Stimulated activated CD4-positive, alpha-beta T cell treated with anti-CD3 and anti-CD28 coated beads, Interleukin-1b, Interleukin-23, amount 100 ng/mL, for 1 hour (primary cell): ENCODE data around the gene SH3PXD2A.

Experiments used
- DNase-seq, 2 donors: peaks; one replicate each; pipeline ENCODE4 v3.0.0-alpha.2; 2020; ENCODE audit warnings: low read depth in 2 of 2

Gene SH3PXD2A

DNA sequence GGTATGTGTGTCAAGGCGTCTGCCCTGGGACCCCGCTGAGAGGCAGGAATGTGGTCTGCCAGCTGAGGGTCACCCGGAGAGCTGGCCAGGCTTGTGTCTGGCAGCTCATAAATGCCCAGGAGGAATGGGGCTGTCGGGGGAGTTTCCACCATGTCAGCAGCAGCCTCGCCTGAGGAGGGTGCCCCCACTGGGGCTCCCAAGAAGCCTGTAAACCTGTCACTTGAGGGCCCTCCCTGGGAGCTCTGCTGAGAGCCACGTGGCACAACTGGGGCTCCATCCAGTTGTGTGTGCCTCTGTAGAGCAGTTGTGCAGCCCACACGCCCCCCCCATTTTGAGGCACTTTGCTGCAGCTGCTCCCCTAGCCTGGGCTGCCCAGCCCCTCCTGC is 291.3 kb downstream of the SH3PXD2A start:
- DNase-seq: no peak

GRCh38 chr10:103563231-103564115 is 291.9 kb downstream of the SH3PXD2A start:
- DNase-seq: no peak

DNA sequence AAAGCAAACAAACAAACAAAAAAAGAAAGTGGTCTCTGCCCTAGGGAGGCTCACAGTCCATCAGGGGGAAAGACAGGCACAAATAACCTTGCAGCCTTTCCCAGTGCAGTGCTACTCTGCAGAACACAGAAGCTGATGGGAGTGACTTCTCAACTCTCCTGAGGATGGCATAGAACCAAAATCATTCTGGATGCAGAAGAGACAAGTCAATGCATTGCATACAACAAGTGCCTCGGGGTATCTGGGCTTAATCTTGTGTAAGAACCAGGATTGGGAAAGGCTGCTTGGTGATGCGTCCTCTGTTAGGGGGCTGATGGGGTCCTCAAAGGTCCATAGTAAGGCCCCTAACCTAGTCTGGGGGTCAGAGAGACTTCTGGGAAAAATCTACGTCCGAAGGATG is 293.0 kb downstream of the SH3PXD2A start:
- DNase-seq: no peak

- DNase-seq: no peak
Measured at GRCh38 chr10:103560886-103561285, 294.5 kb downstream of the SH3PXD2A start.

DNA sequence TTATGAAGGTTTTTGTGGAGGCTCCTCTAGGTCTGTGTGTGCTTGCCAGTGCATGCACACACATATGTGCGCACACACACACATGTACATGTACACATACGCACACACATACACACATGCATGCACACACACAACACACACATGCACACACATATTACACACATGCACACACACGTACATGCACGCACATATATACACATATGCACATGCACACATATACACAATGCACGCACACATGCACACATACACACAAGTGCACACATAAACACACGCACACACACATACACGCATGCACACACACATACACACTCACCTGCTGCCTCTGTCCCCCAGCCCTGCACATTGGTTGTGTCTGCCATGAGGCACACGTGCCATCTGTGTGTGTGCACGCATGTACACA is 295.6 kb downstream of the SH3PXD2A start:
- no peak for DNase-seq

DNA sequence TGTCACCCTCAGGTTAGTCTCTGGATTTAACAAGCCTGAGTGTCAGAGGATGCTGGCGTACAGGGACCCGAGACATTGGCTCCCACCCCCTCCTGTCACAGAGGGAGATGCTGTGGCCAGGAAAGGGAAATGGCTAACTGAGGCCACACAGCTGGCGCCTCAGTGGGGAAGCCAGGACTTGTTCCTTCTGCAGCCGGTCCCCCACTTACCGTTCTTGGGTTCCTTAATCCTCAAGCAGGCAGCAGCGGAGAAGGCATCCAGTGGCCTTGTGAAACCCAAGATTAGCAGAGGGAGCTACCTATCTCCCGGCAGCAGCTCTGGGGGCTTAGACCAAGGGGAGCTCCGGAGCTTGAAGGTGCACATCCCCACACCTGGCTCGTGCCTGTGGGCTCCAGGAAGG is 296.5 kb downstream of the SH3PXD2A start:
- DNase-seq: no peak

GRCh38 chr10:103557455-103557854 is 297.9 kb downstream of the SH3PXD2A start:
- no peak for DNase-seq

GRCh38 chr10:103556383-103557007 is 298.9 kb downstream of the SH3PXD2A start:
- no peak for DNase-seq

- no peak for DNase-seq
Measured at GRCh38 chr10:103555712-103556111, 299.7 kb downstream of the SH3PXD2A start.

GRCh38 chr10:103555325-103555649 is 300.1 kb downstream of the SH3PXD2A start:
- no peak for DNase-seq

GRCh38 chr10:103554488-103555324 is 300.7 kb downstream of the SH3PXD2A start:
- DNase-seq: no peak

- no peak for DNase-seq
Measured at GRCh38 chr10:103553743-103554487, 301.5 kb downstream of the SH3PXD2A start.

- DNase-seq: no peak
Measured at GRCh38 chr10:103552856-103553742, 302.3 kb downstream of the SH3PXD2A start.

DNA sequence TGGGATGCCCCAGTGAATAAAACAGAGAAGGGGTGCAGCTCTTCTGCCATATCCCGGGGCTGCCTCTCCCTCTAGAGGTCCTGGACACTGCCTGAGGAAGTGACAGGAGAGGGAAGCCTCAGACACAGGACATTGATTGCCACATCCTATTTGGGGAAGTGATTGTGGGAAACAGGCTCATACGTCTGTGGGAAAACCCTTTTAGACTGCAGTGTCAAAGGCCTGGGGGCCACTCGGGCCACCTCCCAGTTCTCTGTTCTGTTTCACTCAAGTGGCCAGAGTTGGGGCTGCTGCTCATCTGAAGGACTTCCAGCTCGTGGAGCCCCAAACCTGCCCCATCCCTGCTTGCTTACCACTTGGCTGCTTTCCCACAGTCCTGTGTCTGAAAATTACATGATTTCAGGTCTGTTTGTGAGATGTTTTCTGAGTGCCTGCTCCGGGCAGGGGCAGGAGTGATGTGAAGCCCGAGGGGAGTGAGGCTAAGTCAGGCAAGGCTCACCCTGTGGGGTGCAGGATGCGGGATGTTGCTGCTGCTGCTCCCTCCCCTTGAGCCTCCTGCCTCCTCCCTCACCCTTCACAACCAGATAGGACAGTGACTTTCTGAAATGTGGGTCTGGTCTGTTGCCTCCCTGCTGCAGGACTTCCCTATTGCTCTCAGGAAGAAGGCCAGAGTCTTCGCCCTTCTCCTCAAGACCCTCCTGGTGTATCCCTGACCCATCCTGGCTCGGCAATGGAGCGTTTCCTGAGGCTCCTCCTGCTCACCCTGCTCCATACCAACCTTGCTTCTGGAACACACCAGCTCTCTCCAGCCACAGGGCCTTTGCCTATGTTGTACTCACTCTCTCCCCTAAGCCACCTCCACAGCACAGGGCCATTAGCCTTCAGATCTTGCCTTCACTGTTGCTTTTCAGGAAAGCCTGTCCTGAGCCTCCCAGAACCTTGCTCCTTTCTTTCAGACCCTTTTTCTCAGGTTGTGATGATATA is 303.5 kb downstream of the SH3PXD2A start:
- no peak for DNase-seq

- DNase-seq: no peak
Measured at GRCh38 chr10:103550229-103550628, 305.1 kb downstream of the SH3PXD2A start.

DNA sequence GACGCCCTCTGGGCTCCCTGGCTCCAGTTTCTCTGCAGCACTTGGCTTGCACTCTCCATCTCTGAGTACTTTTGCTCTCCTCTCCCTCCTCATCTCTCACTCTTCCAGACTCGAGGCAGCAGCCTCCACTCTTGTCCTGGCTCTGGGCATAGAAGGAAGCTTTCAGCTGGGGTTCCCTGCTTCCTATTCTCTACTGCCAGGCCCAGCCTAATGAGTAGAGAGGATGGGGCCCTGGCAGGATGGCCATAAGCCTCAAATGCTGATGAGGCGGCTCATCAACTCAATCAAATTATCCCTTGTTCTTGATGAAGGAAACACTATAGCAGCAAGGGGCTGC is 306.1 kb downstream of the SH3PXD2A start:
- no peak for DNase-seq

GRCh38 chr10:103548581-103549348 is 306.6 kb downstream of the SH3PXD2A start:
- DNase-seq: no peak

- no peak for DNase-seq
Measured at GRCh38 chr10:103548006-103548405, 307.4 kb downstream of the SH3PXD2A start.

- DNase-seq: no peak
Measured at GRCh38 chr10:103547391-103547946, 307.9 kb downstream of the SH3PXD2A start.
